GM18951 (cell line): ENCODE measurements around the gene ACTR10.

Experiments used
- POLR2A ChIP-seq: IDR thresholded peaks from 4 replicates; pipeline ENCODE4 v1.6.1; 2011; ENCODE audit warnings: mild to moderate bottlenecking; ENCODE audit not compliant: insufficient read length, insufficient read depth; ENCODE audit errors: extremely low read depth
- in situ Hi-C: fragments of 300-500 bp; cut with MboI; formaldehyde crosslinking; loops from one replicate; pipeline ENCODE4 v1.12.0; 2022; ENCODE audit warnings: low sequenced_read_pairs, mixed read lengths, inconsistent platforms; ENCODE audit not compliant: unreplicated experiment

The ACTR10 gene

GRCh38 chr14:58199726-58200479 lies at the start of gene ACTR10:
ACTR10 (plus strand) TSS chr14:58200149; CDS start chr14:58200218, 69 bp downstream.
- peak; percentile 77 for TF ChIP-seq POLR2A
- in situ Hi-C loops: no loop called here

DNA sequence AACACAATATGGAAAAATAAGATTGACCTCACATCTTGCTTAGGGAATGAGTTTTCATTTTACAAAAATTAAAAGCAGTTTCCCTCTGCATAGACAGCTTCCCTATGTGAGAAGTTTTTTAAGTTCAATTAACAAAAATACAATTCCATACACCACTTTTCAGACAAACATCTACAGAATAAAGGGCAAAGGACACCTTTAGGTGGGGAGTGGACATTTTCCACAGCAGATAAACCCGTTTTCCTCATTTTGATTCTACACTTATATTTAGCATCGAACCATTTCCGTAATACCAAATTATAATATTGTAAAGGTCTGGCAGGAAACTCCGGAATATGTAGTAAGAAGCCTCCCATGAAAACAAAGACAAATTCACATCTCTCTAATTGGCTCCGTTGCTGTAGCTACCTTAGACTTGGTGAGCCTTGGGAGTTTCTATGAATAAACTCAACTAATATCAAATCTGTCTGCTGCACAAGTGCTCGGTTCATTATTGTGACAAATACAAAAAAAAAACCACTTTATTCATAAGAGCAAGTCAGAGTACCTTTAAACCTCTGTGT lies 49.6 kb upstream of the ACTR10 start:
- in situ Hi-C loops: no loop called here

GRCh38 chr14:58151133-58152013 lies 48.6 kb upstream of the ACTR10 start:
- TF ChIP-seq POLR2A: no peak
- in situ Hi-C loops: no loop called here

More for the DNA sequence above, 49.6 kb upstream of the ACTR10 start:
- TF ChIP-seq POLR2A: no peak

DNA sequence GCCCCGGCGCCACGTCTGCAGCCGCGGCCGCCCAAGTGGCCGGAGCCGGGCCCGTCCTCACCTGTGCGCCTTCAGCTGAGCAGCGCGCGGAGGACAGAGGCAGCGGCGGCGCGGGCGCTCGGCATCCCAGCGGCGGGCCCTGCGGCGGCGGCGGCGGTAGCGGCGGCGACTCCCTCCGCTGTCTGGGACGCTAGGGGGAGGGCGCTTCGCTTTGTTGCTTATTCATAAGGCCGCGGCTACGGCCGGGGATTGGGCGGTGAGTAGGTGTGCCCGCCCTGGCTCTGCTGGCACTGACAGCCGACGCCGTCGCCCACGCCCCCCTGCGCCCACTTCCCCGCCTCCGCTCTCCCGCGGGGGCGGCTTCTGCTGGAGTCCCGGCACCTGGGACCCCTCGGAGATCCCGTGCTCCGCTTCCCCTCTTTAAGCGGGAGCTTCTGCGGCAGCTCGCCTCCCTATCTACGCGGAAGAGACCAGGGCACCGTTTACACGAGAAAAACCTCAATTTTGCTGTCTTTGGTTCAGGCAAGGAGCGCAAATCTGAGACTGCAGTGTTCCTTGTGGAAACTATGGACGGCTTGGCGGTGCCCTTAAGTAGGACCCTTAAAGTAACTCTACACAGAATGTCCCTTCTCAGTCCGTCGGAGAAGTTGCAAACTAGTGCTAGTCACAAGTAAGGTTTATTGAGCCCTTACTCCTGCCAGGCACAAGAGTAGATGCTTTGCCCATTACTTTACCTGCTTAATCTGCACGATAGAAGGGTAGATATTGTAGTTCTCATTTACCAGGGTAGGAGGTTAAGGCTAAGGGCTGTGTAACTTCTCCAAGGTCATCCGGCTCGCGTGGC lies 47.7 kb upstream of the ACTR10 start, which contains the start of gene ARMH4:
ARMH4 (minus strand) TSS at position 200 of the 844 bp plus-strand sequence. CDS start 12,855 bp downstream, outside the sequence.
- TF ChIP-seq POLR2A: no peak
- in situ Hi-C loops: no loop called here

- no peak for TF ChIP-seq POLR2A
- in situ Hi-C loops: no loop called here
Observed at GRCh38 chr14:58160561-58160960, 39.4 kb upstream of the ACTR10 start.

GRCh38 chr14:58166005-58166983 lies 33.7 kb upstream of the ACTR10 start:
- in situ Hi-C loops: no loop called here
- no peak for TF ChIP-seq POLR2A

- no peak for TF ChIP-seq POLR2A
- in situ Hi-C loops: no loop called here
Observed at GRCh38 chr14:58167057-58167456, 32.9 kb upstream of the ACTR10 start.

DNA sequence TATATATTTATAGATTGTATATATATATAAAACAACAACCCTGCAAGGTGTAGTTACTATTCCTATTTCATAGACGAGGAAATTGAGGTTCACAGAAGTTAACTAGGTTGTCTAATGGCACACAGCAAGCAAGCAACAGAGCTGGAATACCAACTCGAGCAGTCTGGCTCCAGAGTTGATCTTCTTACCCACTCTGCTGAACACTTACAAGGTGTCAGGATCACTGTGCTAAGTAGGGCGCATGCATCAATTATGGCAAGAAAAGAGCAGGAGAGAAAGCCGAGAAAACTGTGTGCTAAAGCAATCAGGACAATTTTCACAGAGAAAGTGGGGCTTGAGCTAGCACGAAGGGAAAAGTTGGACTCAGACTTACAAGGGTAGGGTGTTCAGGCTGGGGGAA lies 32.1 kb upstream of the ACTR10 start:
- TF ChIP-seq POLR2A: no peak
- in situ Hi-C loops: no loop called here

DNA sequence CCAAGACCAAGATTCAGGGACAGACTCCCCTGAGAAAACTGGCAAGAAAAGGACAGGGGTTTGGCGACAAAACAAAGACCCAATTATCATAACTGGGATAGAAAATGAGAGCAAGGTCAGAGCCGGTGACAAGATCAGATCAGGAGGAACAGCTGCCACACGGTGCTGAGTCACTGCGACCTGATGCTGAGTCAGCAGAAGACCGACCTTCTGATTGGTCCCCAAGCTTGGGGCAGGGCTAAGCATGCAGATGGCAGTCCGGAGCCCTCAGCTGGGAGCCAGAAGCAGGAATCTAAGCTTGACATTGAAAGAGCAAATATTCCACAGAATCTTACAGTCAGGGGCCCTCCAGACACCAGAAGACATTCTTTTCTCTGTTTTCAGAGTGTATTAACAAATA lies 28.9 kb upstream of the ACTR10 start:
- no peak for TF ChIP-seq POLR2A
- in situ Hi-C loops: no loop called here

DNA sequence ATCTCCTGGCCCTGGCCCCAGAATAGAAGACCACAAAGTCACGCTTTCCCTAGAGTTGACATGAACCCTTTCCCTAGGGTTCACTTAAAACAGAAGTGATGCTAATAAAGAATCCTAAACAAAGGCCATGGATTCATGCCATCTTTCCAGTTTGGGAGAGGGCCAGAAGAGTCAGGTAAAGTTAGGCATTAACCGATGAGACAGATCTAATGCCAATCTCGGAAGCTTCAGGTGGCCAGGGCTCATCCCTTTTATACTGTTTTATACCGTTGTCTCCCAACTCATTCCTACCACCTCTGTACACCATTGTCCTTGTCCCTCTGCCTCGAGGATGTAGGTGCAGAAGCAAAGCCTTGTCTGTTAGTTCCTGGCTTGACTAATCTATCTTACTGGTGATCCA lies 22.8 kb upstream of the ACTR10 start:
- TF ChIP-seq POLR2A: no peak
- in situ Hi-C loops: no loop called here

DNA sequence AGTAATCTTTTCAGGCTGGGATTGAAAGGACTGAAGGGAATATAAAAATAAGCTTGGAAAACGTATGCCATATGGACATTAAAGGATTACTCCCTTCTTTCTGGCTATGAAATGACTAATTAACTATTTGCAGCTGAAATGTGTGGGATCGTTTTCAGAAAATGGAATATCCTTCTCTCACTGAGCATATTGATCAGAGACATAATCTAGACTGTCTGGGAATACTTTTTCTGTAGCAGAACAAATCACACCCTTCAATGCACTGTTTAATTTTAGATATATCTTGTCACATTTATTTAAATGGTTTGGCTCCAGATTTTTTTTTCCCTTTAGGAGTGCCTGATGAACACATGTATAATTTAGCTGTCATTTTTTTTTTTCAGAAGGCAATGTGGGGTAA lies 10.8 kb upstream of the ACTR10 start:
- no peak for TF ChIP-seq POLR2A
- in situ Hi-C loops: no loop called here
